ENCODE data around the gene TNC.

- TF ChIP-seq CTCF (IDR thresholded peaks at IDR 0.05) (no peak), POLR2A (IDR thresholded peaks at IDR 0.05) (no peak)
These were observed 13.0 kb downstream of the TNC start for GRCh38 chr9:115104908-115105307.

Data from heart left ventricle (tissue), 13 donors.